NCI-H2029 treated with DMSO at 0.1 percent for 48 hours (cell line): ENCODE data around the gene PADI4.
"Not testable (repeated sequence)": the region's sequence is repeated elsewhere in the genome, so short reads cannot be mapped to it uniquely, and the experiment has no call there.

Experiments
- DNase-seq: peaks from one replicate; lab custom pipeline; 2025; lab: John Stamatoyannopoulos, UW

The PADI4 gene

DNA sequence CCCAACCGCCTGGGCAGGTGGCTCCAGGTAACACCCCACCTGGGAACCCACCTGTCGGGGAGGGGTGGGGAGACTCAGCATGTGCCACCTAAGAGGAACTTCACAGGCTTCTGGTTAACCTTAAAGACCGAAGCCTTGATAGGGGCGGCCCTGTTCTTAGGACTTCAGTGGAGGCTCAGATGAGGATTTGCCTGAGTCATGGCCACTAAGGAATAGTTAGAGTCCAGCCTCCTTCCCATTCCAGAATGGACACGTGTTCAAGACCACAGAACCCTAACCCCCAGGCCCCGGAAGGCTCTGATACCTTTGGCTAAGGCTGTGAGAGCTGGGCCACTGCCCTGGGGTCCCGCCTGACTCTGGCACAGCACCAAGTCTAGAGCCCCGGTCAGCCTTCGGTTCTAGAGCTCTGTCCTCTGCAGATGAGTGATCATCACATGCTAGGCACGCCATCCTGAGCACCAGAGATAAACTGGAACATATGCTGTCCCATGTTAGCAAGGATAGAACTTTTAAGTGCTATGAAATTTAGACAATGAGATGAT is 84.3 kb downstream of the PADI4 start:
- DNase-seq = no peak

DNA sequence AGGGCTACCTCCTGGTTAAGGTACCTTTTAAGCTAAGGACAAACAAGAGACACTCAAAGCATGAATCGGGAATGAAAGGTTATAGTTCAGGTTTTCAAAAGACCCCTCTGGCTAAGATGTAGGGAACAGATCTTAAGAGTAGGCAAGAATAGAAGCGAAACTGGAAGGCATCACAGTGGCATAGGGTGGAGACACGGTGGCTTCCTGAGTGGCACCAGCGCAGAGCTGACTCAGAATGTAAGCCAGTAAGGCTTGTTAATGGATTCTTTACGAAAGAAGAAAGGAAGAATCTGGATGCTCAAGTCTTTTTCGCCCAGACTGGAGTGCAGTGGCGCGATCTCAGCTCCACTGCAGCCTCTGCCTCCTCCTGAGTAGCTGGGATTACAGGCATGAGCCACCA is 85.2 kb downstream of the PADI4 start:
- no peak for DNase-seq

DNA sequence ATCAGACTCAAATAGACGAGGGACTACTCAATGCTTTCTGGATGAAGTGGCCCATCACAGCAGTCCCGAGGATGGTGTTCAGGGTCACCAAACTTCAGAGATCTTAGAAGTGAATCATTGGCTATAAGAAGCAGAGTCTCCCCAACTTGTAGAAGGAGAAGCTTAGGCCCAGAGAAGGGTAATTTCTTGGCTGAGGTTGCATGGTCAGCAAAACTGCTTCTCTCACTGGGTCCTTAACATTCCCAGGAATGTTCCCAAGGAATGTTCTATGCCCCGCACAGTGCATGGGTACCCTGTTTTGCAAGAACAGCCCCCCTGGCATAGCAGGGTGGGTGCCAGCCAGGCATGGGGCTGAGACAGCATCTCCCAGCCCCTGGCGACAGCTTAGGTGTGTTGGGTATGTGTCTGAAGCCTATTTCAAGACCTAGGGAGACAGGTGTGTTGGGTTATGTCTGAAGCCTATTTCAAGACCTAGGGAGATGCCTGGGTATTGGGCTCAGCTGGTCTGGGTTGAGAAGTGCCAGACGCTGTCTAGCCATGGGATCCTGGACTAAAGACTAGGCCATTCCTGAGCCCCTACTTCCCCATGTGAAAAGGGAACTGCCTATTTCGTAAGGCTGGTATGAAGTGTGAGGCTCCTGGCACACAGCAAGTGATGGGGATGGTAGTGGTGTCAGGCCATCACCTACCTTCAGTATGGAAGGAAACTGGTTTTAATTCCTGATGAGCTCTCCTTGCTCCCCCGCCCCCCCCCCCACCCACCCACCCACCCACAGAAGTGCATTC is 90.1 kb downstream of the PADI4 start:
- DNase-seq = no peak

DNA sequence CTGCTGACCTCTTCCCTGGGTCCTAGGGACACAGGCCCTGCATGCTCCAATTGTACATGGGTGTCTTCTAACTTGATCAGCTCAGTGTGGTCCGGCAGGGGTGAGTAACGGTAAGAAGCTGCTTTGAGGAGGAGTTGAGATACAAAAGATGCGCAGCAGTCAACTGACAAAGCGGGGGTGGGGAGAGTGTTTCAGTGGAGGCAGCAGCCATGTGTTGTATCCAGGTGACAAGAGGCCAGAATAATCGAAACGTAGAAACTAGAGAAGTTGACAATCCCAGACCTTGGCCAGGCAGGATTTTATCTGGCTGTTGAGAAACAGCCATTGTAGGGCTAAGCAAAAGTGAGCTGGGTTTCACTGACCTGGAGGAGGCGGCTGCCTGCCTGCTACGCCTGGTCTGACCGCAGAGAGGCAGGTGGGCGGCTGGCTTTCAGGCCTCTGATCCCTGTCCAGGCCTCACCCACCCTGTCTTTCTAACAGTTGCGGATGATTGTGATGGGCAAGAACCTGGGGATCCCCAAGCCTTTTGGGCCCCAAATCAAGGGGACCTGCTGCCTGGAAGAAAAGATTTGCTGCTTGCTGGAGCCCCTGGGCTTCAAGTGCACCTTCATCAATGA is 92.8 kb downstream of the PADI4 start:
- no peak for DNase-seq

DNA sequence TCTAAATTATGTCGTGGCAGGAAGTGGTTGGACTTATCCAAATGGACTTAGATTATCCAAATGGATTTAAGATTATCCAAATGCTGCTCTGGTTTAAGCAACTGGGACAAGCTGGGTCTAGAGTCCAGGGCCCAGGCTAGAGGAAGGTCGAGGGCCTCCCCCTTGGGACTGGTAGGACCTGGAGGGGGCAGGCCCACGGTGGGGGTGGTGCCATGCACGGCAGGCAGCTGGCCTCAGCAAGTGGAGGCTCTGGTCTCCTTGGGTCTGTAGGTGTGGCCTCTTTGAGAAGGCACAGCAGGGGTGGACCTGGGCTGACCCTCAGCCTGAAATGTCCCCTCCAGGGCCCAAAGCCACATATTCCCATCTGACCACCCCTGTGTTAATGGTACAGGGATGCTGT is 93.8 kb downstream of the PADI4 start:
- no peak for DNase-seq

GRCh38 chr1:17403081-17403480 is 95.1 kb downstream of the PADI4 start:
- no peak for DNase-seq

DNA sequence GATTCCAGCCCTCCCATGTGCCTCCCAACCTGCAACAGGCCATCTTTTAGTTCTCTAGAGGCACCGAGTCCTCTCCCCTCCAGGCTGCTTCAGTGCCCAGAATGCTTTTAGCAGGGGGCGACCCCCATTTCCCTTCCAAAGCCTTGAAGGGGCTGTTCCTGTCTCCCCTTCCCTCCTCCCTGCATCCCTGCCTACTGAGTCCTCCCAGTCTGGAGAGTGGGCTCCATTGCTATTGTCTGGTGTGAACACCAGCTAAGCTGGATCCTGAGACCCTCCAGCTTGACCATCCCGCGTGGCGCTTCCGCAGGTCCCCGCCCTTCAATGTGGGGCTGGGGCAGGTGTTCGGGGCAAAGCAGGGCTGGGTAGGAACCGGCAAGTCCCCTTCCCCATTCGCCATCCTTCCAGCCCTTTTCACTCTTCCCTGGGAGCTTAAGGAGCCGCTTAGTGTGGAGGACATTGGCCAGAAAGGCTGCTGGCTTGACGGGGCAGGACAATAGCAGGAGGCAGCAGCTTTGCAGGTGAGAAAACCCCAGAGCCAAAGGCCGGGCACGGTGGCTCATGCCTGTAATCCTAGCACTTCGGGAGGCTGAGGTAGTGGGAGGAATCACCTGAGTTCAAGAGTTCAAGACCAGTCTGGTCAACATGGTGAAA is 96.2 kb downstream of the PADI4 start:
- DNase-seq = no peak

- DNase-seq = no peak
Observed at GRCh38 chr1:17404820-17405219, 96.8 kb downstream of the PADI4 start.

DNA sequence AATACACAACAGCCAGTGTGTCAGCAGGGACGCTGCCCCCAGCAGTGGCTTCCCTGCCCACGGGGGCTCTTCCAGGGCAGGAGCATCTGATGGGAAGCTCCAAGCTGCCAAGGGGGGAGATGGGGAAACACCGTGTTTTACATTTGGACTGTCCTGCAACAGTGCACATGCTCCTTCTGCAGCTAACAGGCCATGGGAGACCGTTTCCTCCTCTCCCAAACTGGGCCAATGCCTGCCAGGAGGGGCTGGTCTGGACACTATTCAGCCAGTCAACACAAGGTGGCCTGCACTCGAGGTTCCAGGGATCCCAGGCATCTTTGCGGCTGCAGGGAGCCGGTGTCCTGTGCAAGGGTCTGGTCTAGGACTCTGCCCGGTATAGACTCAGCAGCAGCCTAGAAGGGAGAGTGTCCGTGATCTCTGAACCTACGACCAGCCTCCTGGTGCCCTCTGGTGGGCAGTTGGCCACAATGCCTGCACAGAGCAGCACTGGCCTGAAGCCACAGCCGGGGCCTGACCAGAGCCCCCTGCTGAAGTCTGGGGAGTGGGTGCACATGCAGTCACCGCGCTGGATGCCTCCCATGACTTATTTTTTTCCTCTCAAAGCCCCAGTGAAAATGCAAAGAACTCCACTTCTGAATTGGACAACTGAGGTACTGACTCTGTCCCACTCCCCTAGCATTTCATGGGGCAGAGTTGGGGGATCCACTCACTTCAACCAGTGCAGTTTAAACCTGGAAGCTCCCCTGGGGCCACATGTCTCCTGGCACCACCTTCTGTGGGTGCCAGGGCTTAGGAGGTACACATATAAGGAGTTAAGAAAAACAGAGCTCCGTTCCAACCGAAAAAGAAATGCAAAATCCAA is 98.1 kb downstream of the PADI4 start:
- no peak for DNase-seq

DNA sequence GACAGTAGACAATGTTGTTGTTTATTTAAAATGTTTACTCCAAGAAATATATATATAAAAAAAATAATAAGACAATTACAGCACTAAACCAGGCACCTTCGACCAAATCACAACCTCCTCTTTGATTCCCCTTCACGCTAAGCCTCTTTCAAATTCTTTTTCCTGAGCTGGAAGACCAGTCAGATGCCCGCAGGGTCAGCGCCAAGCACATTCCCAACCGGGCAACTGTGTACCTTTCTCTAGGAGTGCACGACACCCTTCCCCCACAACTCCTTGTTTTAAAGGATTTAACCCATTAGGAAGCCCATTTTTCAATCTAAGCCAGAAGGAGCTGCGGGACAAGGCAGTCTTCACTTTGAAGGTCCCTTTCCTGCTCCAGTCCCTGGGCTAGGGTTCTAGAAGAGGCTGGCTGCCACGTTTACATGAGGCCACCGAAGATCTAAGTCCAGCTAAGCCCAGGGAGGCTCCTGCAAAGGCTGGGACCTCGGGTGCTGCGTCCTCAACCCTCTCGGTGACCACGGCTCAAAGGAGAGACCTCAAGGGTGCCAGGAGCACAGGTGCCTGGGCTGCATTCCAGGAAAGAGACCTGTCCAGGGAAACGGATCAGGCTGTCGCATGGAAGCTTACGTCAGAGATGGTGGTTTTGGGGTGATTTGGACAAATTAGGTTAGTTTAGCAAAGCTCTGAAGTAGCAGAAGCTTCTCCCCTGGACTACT is 98.9 kb downstream of the PADI4 start:
- DNase-seq = not testable (repeated sequence)

DNA sequence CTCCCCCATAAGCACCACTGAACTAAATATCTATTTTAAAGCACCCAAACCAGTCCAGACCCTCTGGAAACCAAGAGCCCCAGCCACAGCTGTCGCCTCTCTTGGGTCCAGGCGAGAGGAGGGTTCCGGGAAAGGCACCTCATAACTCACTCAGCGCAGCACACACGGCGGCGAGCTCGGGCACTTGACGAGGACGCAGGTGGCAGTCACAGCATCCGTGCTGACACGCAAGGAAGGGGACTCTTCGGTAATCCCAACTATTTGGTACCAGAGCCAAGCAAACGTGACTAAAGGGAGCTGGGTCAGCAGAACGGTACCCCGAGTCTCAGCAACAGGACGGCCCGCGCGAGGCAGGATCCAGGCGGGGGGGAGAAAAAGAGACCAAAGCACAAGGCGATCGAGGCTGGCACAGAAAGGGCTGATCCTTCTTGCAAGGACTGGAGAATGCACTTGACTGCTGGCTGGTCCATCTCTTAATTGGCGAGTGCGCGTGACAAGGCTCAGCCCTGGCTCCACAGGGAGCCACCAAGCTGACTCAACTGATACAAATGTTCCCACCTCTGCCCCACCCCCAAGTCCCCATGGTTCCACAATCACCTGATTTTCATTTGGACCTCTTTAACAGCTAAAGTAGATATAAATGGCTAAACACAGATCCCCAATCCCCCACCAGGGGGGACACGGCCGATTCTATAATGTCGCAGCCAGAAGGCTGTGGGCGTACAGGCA is 100.0 kb downstream of the PADI4 start:
- DNase-seq = not testable (repeated sequence)

- DNase-seq = no peak
Observed at GRCh38 chr1:17409391-17409811, 101.4 kb downstream of the PADI4 start.

GRCh38 chr1:17412093-17412870 is 104.3 kb downstream of the PADI4 start:
- DNase-seq = no peak
